Trophoblast cell (in vitro differentiated cells and primary cell): ENCODE results near the gene HHATL.

Experiments used
- DNase-seq, 2 donors: peaks; one replicate each; pipeline ENCODE4 v3.0.0-alpha.2; 2016
- H2AFZ ChIP-seq: 2 replicates; pipeline ENCODE4 v1.6.1; 2013; ENCODE audit warnings: low read length, moderate library complexity, mild to moderate bottlenecking; ENCODE audit not compliant: insufficient read depth, poor library complexity
- H2AK5ac ChIP-seq: 2 replicates; pipeline ENCODE4 v1.6.1; 2013; ENCODE audit warnings: mild to moderate bottlenecking, low read length
- H2BK120ac ChIP-seq: 2 replicates; pipeline ENCODE4 v1.6.1; 2013; ENCODE audit warnings: low read length, mild to moderate bottlenecking, moderate library complexity; ENCODE audit not compliant: insufficient read depth, poor library complexity
- H2BK12ac ChIP-seq: 2 replicates; pipeline ENCODE4 v1.6.1; 2013; ENCODE audit warnings: mild to moderate bottlenecking, low read length, moderate library complexity
- H2BK5ac ChIP-seq: 2 replicates; pipeline ENCODE4 v1.6.1; 2013; ENCODE audit warnings: low read length, low read depth, moderate library complexity, mild to moderate bottlenecking; ENCODE audit not compliant: poor library complexity
- H3K14ac ChIP-seq: 2 replicates; pipeline ENCODE4 v1.6.1; 2013; ENCODE audit warnings: mild to moderate bottlenecking, low read length
- H3K18ac ChIP-seq: 2 replicates; pipeline ENCODE4 v1.6.1; 2013; ENCODE audit warnings: mild to moderate bottlenecking, low read length
- H3K23ac ChIP-seq: 2 replicates; pipeline ENCODE4 v1.6.1; 2013; ENCODE audit warnings: low read length
- H3K27ac ChIP-seq: 2 replicates; pipeline ENCODE4 v1.5.1; 2013; ENCODE audit warnings: low read depth, mild to moderate bottlenecking, inconsistent platforms, low read length, moderate library complexity
- H3K27me3 ChIP-seq: 2 replicates; pipeline ENCODE4 v1.6.1; 2013; ENCODE audit warnings: inconsistent platforms, mild to moderate bottlenecking, low read length, moderate library complexity; ENCODE audit not compliant: insufficient read depth
- H3K36me3 ChIP-seq, 2 experiments: 1 replicate in 1 of 2; 2 replicates in 1 of 2; pipeline ENCODE4 v1.6.1; 2013; ENCODE audit warnings: low read length in 2 of 2, mild to moderate bottlenecking in 2 of 2, moderate library complexity in 1 of 2; ENCODE audit not compliant: insufficient read depth in 2 of 2, control insufficient read depth in 1 of 2
- H3K4ac ChIP-seq: 2 replicates; pipeline ENCODE4 v1.6.1; 2013; ENCODE audit warnings: low read depth, mild to moderate bottlenecking, low read length, moderate library complexity
- H3K4me1 ChIP-seq, 2 experiments: 1 replicate in 1 of 2; 2 replicates in 1 of 2; pipeline ENCODE4 v1.6.1; 2013; ENCODE audit warnings: low read length in 2 of 2, mild to moderate bottlenecking in 2 of 2, moderate library complexity in 1 of 2; ENCODE audit not compliant: insufficient read depth in 2 of 2, control insufficient read depth in 1 of 2
- H3K4me2 ChIP-seq: 2 replicates; pipeline ENCODE4 v1.6.1; 2013; ENCODE audit warnings: inconsistent platforms, mild to moderate bottlenecking, low read length, moderate library complexity
- H3K4me3 ChIP-seq: 2 replicates; pipeline ENCODE4 v1.5.1; 2013; ENCODE audit warnings: mild to moderate bottlenecking, low read depth, low read length, inconsistent platforms
- H3K79me1 ChIP-seq: one replicate; pipeline ENCODE4 v1.6.1; 2013; ENCODE audit warnings: low read length
- H3K79me2 ChIP-seq: 2 replicates; pipeline ENCODE4 v1.6.1; 2013; ENCODE audit warnings: low read length, mild to moderate bottlenecking; ENCODE audit not compliant: control insufficient read depth, insufficient read depth, poor library complexity
- H3K9ac ChIP-seq: 2 replicates; pipeline ENCODE4 v1.6.1; 2013; ENCODE audit warnings: mild to moderate bottlenecking, low read length
- H3K9me3 ChIP-seq: 2 replicates; pipeline ENCODE4 v1.6.1; 2013; ENCODE audit warnings: low read depth, mild to moderate bottlenecking, control low read depth, inconsistent platforms, low read length; ENCODE audit not compliant: insufficient read depth
- H4K12ac ChIP-seq: 2 replicates; pipeline ENCODE4 v1.6.1; 2013; ENCODE audit warnings: low read depth, mild to moderate bottlenecking, low read length, moderate library complexity
- H4K8ac ChIP-seq: 2 replicates; pipeline ENCODE4 v1.6.1; 2013; ENCODE audit warnings: low read depth, mild to moderate bottlenecking, low read length, moderate library complexity
- H4K91ac ChIP-seq: one replicate; pipeline ENCODE4 v1.6.1; 2013; ENCODE audit warnings: low read depth, mild to moderate bottlenecking, low read length, moderate library complexity
- WGBS: extraction: QIAGEN DNeasy Blood & Tissue Kit; methylation state at CpG from one replicate; pipeline ENCODE4 v1.1.7; 2013; ENCODE audit warnings: missing lambda C conversion rate; ENCODE audit not compliant: insufficient read length, insufficient coverage; ENCODE audit errors: extremely low coverage; 5-methylcytosine and 5-hydroxymethylcytosine counted together

The HHATL gene

GRCh38 chr3:42666022-42666421 lies 36.6 kb downstream of the HHATL start:
- no peaks in the 10 kb centered on the region for H3K27me3 ChIP-seq
- DNase-seq = no peak
- H3K27ac ChIP-seq = no peak overlapping the region
- H3K9ac ChIP-seq = no peak overlapping the region
- H3K79me1 ChIP-seq = no peaks in the 10 kb centered on the region
- no peak overlapping the region for H2BK12ac ChIP-seq
- H3K4me1 ChIP-seq = no peaks in the 10 kb centered on the region
- H3K4ac ChIP-seq = no peak overlapping the region
- no peak overlapping the region for H2AFZ ChIP-seq
- H4K12ac ChIP-seq = no peak overlapping the region
- H3K79me2 ChIP-seq = no peaks in the 10 kb centered on the region
- peaks cover 4% of the 10 kb centered on the region for H3K9me3 ChIP-seq
- H3K23ac ChIP-seq = no peak overlapping the region
- no peak overlapping the region for H2AK5ac ChIP-seq
- H2BK5ac ChIP-seq = no peak overlapping the region
- no peak overlapping the region for H4K8ac ChIP-seq
- H3K18ac ChIP-seq = no peak overlapping the region
- no peak overlapping the region for H3K4me2 ChIP-seq
- peaks cover 0 to 8% of the 10 kb centered on the region in 2 experiments for H3K36me3 ChIP-seq
- no CpG with 5 or more reads among the region's 8 CpGs for WGBS
- no peak overlapping the region for H2BK120ac ChIP-seq
- H3K4me3 ChIP-seq = no peak overlapping the region
- no peak overlapping the region for H4K91ac ChIP-seq
- no peak overlapping the region for H3K14ac ChIP-seq

- Histone ChIP-seq H2BK5ac (no peak overlapping the region), H2AFZ (no peak overlapping the region), H3K4me2 (no peak overlapping the region), H3K9ac (no peak overlapping the region), H3K9me3 (peaks cover 2% of the 10 kb centered on the region), H3K23ac (no peak overlapping the region), H4K91ac (no peak overlapping the region), H2BK12ac (no peak overlapping the region), H3K27ac (no peak overlapping the region), H4K8ac (no peak overlapping the region), H3K4ac (no peak overlapping the region), H3K14ac (no peak overlapping the region), H3K27me3 (no peaks in the 10 kb centered on the region), H3K18ac (no peak overlapping the region), H3K79me2 (no peaks in the 10 kb centered on the region), H4K12ac (no peak overlapping the region), H3K79me1 (no peaks in the 10 kb centered on the region), H3K36me3 (peaks cover 0 to 9% of the 10 kb centered on the region in 2 experiments), H3K4me3 (no peak overlapping the region), H3K4me1 (no peaks in the 10 kb centered on the region), H2BK120ac (no peak overlapping the region), H2AK5ac (no peak overlapping the region)
- no CpG with 5 or more reads among the region's 15 CpGs for WGBS
- no peak for DNase-seq
Measured at GRCh38 chr3:42665050-42665878, 37.3 kb downstream of the HHATL start.

GRCh38 chr3:42664438-42664803 lies 38.2 kb downstream of the HHATL start:
- Histone ChIP-seq H2BK5ac (no peak overlapping the region), H4K91ac (no peak overlapping the region), H3K4me1 (no peaks in the 10 kb centered on the region), H3K4me2 (no peak overlapping the region), H3K36me3 (peaks cover 0 to 14% of the 10 kb centered on the region in 2 experiments), H3K79me2 (no peaks in the 10 kb centered on the region), H3K9ac (no peak overlapping the region), H2AFZ (no peak overlapping the region), H3K4me3 (no peak overlapping the region), H4K8ac (no peak overlapping the region), H3K23ac (no peak overlapping the region), H3K4ac (no peak overlapping the region), H3K14ac (no peak overlapping the region), H3K9me3 (peaks cover 2% of the 10 kb centered on the region), H2BK120ac (no peak overlapping the region), H2AK5ac (no peak overlapping the region), H3K18ac (no peak overlapping the region), H3K79me1 (no peaks in the 10 kb centered on the region), H3K27ac (no peak overlapping the region), H2BK12ac (no peak overlapping the region), H4K12ac (no peak overlapping the region), H3K27me3 (no peaks in the 10 kb centered on the region)
- no CpG with 5 or more reads among the region's 19 CpGs for WGBS
- no peak for DNase-seq

GRCh38 chr3:42663581-42664437 lies 38.8 kb downstream of the HHATL start:
- H3K36me3 ChIP-seq = peaks cover 3 to 17% of the 10 kb centered on the region in 2 experiments
- H3K23ac ChIP-seq = no peak overlapping the region
- no peak overlapping the region for H3K4ac ChIP-seq
- WGBS = no CpG with 5 or more reads among the region's 38 CpGs
- no peak overlapping the region for H4K8ac ChIP-seq
- no peak for DNase-seq
- H4K91ac ChIP-seq = no peak overlapping the region
- no peak overlapping the region for H2BK5ac ChIP-seq
- H3K18ac ChIP-seq = no peak overlapping the region
- no peaks in the 10 kb centered on the region for H3K79me1 ChIP-seq
- H3K27me3 ChIP-seq = no peaks in the 10 kb centered on the region
- H3K79me2 ChIP-seq = no peaks in the 10 kb centered on the region
- H3K27ac ChIP-seq = no peak overlapping the region
- H3K4me3 ChIP-seq = no peak overlapping the region
- H3K4me1 ChIP-seq = no peaks in the 10 kb centered on the region
- no peak overlapping the region for H3K14ac ChIP-seq
- H3K4me2 ChIP-seq = no peak overlapping the region
- no peaks in the 10 kb centered on the region for H3K9me3 ChIP-seq
- H2BK120ac ChIP-seq = no peak overlapping the region
- no peak overlapping the region for H2AFZ ChIP-seq
- no peak overlapping the region for H2BK12ac ChIP-seq
- no peak overlapping the region for H3K9ac ChIP-seq
- H2AK5ac ChIP-seq = no peak overlapping the region
- H4K12ac ChIP-seq = no peak overlapping the region
